ENCODE results near the gene PAX8.

The PAX8 gene

DNA sequence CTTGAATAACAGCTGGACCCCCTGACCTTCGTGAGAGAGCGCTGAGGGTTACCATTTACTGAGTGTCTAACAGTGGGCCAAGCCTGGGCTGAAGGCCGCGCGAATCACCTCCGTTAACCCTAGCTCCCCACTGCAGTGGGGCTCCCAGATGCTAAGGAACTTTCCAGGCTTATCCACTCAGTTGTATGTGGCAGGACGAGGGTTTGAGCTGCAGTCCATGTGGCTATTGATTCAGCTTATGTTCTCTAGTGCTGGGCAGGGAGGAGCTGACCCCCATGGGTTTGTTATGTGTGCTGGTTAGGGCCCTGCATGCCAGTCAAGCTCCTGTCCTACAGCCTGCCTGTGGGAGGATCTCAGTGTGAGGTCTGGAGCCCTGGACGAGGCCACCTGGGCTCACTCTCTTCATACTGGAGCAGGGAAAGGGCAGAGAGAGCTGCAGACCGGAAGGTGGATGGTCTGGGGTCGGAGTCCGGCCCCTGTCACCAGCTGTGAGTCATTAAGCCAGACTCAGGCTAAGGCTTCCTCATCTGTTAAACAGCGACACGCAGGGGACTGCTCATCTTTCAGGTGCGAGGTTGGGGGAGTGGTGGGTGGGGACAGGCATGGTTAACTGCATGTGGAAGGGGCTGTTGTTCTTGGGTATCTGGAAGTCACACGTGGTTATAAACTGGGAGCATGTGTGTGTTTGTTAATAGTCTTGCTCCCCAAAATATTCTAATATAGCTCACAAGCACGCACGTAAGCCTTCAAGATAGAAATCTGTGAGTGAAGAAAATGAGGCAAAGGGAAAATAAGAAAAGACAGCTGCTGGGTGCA lies 98.4 kb downstream of the PAX8 start:
- Histone ChIP-seq H3K4me3 (ENCODE audit: insufficient read length, low read depth) (no peak overlapping the region), H3K36me3 (ENCODE audit: insufficient read depth, insufficient read length, low read length) (no peaks in the 10 kb centered on the region), H3K9me3 (ENCODE audit: insufficient read depth, low read length) (no peaks in the 10 kb centered on the region), H3K9ac (ENCODE audit: insufficient read length, low read depth) (no peak overlapping the region), H3K4me1 (ENCODE audit: insufficient read depth, insufficient read length) (peaks cover 5% of the 10 kb centered on the region), H3K27me3 (ENCODE audit: insufficient read depth, insufficient read length) (no peaks in the 10 kb centered on the region)
- DNase-seq (ENCODE audit: low read depth, low spot score), result no peak
- TF ChIP-seq YY1 (IDR thresholded peaks at IDR 0.05; ENCODE audit: insufficient read depth, insufficient read length) (no peak), ZNF274 (IDR thresholded peaks at IDR 0.05; ENCODE audit: low read depth, low read length) (no peak), SUZ12 (IDR thresholded peaks at IDR 0.05; ENCODE audit: extremely low read depth, insufficient read depth, insufficient read length) (no peak)

DNA sequence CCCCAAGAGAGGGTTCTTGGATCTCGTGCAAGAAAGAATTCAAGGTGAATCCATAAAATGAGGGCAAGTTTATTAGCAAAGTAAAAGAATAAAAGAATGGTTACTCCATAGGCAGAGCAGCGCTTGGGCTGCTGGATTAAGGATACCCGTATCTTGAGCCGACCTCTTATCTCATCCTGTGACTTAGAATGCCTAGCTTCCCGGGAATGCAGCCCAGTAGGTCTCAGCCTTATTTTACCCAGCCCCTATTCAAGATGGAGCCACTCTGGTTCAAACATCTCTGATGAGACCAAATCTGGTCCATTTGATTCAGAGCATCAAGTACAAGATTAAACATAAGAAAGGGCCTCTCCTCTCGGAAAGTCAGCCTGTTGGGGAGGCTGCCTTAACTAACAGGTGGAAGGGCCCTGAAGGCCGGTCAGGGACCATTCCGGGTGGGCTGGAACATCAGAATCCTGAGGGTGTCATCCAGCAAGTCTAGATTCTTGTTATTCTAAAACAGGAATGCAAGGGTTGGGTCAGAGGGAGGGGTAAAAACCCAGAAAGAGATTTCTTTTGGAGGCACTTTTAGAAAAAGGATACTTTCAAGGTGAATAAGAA lies 99.2 kb downstream of the PAX8 start:
- H3K9ac ChIP-seq (ENCODE audit: insufficient read length, low read depth), result no peak overlapping the region
- no peaks in the 10 kb centered on the region for H3K9me3 ChIP-seq (ENCODE audit: insufficient read depth, low read length)
- no peaks in the 10 kb centered on the region for H3K27me3 ChIP-seq (ENCODE audit: insufficient read depth, insufficient read length)
- no peak overlapping the region for H3K4me3 ChIP-seq (ENCODE audit: insufficient read length, low read depth)
- peaks cover 8% of the 10 kb centered on the region for H3K4me1 ChIP-seq (ENCODE audit: insufficient read depth, insufficient read length)
- no peaks in the 10 kb centered on the region for H3K36me3 ChIP-seq (ENCODE audit: insufficient read depth, insufficient read length, low read length)
- DNase-seq (ENCODE audit: low read depth, low spot score), result no peak
- TF ChIP-seq YY1 (IDR thresholded peaks at IDR 0.05; ENCODE audit: insufficient read depth, insufficient read length), result no peak
- no peak for TF ChIP-seq ZNF274 (IDR thresholded peaks at IDR 0.05; ENCODE audit: low read depth, low read length)
- TF ChIP-seq SUZ12 (IDR thresholded peaks at IDR 0.05; ENCODE audit: extremely low read depth, insufficient read depth, insufficient read length), result no peak

DNA sequence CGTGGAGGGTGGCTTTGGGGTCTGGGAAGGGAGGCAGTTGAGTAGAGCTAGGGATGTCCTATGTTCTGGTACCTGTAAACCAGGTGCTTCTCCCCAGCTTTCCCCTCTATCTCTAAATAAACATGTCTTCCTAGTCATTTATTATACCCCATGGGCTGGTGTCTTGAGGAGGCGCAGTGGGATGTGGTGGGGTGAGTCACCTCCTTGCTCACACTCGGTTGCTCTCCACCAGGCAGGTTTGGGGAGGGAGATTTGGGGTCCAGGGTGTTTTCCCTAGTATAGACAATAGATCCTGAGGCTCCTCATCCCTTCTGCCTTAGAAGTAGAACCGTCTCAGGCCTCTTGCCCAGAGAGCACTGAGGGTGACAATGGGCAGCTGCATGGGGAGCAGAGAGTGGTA lies 99.8 kb downstream of the PAX8 start:
- Histone ChIP-seq H3K9ac (ENCODE audit: insufficient read length, low read depth) (no peak overlapping the region), H3K4me3 (ENCODE audit: insufficient read length, low read depth) (no peak overlapping the region), H3K4me1 (ENCODE audit: insufficient read depth, insufficient read length) (peaks cover 12% of the 10 kb centered on the region), H3K36me3 (ENCODE audit: insufficient read depth, insufficient read length, low read length) (no peaks in the 10 kb centered on the region), H3K9me3 (ENCODE audit: insufficient read depth, low read length) (no peaks in the 10 kb centered on the region), H3K27me3 (ENCODE audit: insufficient read depth, insufficient read length) (no peaks in the 10 kb centered on the region)
- no peak for TF ChIP-seq YY1 (IDR thresholded peaks at IDR 0.05; ENCODE audit: insufficient read depth, insufficient read length)
- no peak for TF ChIP-seq ZNF274 (IDR thresholded peaks at IDR 0.05; ENCODE audit: low read depth, low read length)
- TF ChIP-seq SUZ12 (IDR thresholded peaks at IDR 0.05; ENCODE audit: extremely low read depth, insufficient read depth, insufficient read length), result no peak
- no peak for DNase-seq (ENCODE audit: low read depth, low spot score)

DNA sequence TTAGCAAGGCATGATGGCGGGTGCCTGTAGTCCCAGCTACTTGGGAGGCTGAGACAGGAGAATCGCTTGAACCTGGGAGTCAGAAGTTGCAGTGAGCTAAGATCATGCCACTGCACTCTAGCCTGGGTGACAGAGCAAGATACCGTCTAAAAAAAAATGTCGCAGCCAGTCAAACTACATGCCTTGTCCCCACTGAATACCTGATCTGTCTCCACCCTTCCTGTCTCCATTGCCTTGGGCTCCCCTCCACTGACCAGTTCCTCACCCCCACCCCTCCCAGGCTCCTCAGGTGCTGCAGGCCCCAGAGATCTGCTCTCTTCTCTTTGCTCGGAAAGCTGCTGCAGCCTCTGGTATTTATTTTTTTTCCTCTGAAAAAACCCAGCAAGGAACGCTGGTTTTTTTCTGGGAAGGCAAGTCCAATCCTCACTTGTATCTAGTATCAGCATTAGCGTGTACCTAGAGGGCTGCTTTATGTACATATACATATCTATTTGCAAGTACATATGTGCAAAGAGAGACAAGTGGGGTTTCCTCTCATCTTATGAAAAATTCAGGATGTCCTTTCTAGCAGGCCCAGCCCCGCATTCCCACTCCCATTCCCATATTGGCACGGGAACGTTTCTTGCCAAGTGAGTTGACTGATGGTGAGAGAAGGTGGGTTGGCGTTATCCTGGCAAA lies 100.5 kb downstream of the PAX8 start:
- DNase-seq (ENCODE audit: low read depth, low spot score), result no peak
- no peak for TF ChIP-seq ZNF274 (IDR thresholded peaks at IDR 0.05; ENCODE audit: low read depth, low read length)
- TF ChIP-seq YY1 (IDR thresholded peaks at IDR 0.05; ENCODE audit: insufficient read depth, insufficient read length), result no peak
- no peak for TF ChIP-seq SUZ12 (IDR thresholded peaks at IDR 0.05; ENCODE audit: extremely low read depth, insufficient read depth, insufficient read length)
- Histone ChIP-seq H3K9me3 (ENCODE audit: insufficient read depth, low read length) (no peaks in the 10 kb centered on the region), H3K36me3 (ENCODE audit: insufficient read depth, insufficient read length, low read length) (no peaks in the 10 kb centered on the region), H3K4me3 (ENCODE audit: insufficient read length, low read depth) (no peak overlapping the region), H3K4me1 (ENCODE audit: insufficient read depth, insufficient read length) (peaks cover 17% of the 10 kb centered on the region), H3K9ac (ENCODE audit: insufficient read length, low read depth) (no peak overlapping the region), H3K27me3 (ENCODE audit: insufficient read depth, insufficient read length) (no peaks in the 10 kb centered on the region)

DNA sequence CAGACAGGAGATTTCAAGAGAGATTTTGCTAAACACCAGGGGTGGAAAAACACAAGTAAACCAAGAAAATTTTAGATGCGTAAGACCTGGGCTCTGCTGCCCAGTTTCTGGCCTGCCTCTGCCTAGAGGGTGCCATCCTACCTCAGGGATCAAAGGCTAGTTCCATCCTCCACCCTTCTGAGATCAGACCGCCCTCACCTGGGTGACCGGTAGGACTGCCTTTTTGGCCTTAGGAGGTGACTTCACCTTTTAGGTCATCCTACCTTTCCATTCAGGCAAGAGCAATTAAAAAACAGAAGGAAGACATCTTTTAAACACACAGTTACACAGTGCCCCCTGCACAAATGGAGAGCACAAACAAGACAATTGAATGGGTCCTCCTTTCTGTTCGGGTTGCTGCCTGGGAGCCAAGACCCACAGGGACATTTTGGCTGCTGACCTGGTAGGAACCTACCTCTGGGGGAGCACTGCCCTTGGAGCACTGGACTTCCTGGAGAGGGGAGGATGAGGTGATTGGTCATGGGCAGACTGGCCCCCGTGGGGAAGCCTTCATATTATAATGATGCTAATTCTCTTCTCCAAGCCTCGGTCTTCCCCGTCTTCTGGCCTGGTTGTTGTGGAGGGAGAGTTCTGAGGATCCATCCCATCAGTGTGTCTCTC lies 101.9 kb downstream of the PAX8 start:
- TF ChIP-seq SUZ12 (IDR thresholded peaks at IDR 0.05; ENCODE audit: extremely low read depth, insufficient read depth, insufficient read length) (no peak), ZNF274 (IDR thresholded peaks at IDR 0.05; ENCODE audit: low read depth, low read length) (no peak), YY1 (IDR thresholded peaks at IDR 0.05; ENCODE audit: insufficient read depth, insufficient read length) (no peak)
- DNase-seq (ENCODE audit: low read depth, low spot score), result no peak
- no peak overlapping the region for H3K9ac ChIP-seq (ENCODE audit: insufficient read length, low read depth)
- H3K4me1 ChIP-seq (ENCODE audit: insufficient read depth, insufficient read length), result peaks cover 17% of the 10 kb centered on the region
- no peaks in the 10 kb centered on the region for H3K9me3 ChIP-seq (ENCODE audit: insufficient read depth, low read length)
- no peak overlapping the region for H3K4me3 ChIP-seq (ENCODE audit: insufficient read length, low read depth)
- no peaks in the 10 kb centered on the region for H3K27me3 ChIP-seq (ENCODE audit: insufficient read depth, insufficient read length)
- no peaks in the 10 kb centered on the region for H3K36me3 ChIP-seq (ENCODE audit: insufficient read depth, insufficient read length, low read length)

GRCh38 chr2:113175736-113176695 lies 102.7 kb downstream of the PAX8 start:
- Histone ChIP-seq H3K9me3 (ENCODE audit: insufficient read depth, low read length) (no peaks in the 10 kb centered on the region), H3K27me3 (ENCODE audit: insufficient read depth, insufficient read length) (no peaks in the 10 kb centered on the region), H3K36me3 (ENCODE audit: insufficient read depth, insufficient read length, low read length) (no peaks in the 10 kb centered on the region), H3K4me3 (ENCODE audit: insufficient read length, low read depth) (no peak overlapping the region), H3K4me1 (ENCODE audit: insufficient read depth, insufficient read length) (peaks cover 17% of the 10 kb centered on the region), H3K9ac (ENCODE audit: insufficient read length, low read depth) (no peak overlapping the region)
- no peak for DNase-seq (ENCODE audit: low read depth, low spot score)
- TF ChIP-seq YY1 (IDR thresholded peaks at IDR 0.05; ENCODE audit: insufficient read depth, insufficient read length), result no peak
- TF ChIP-seq SUZ12 (IDR thresholded peaks at IDR 0.05; ENCODE audit: extremely low read depth, insufficient read depth, insufficient read length), result no peak
- no peak for TF ChIP-seq ZNF274 (IDR thresholded peaks at IDR 0.05; ENCODE audit: low read depth, low read length)
